Activated CD8-positive, alpha-beta memory T cell treated with anti-CD3 and anti-CD28 coated beads for 36 hours (primary cell): ENCODE data around the gene CEACAM7. TPM values are rescaled to one million over a fixed set of nuclear protein-coding genes. Genes with fewer than 3 reads are reported as not detected.

Experiments used
- total RNA-seq, 2 experiments: library from RNA; stranded (reverse); gene quantifications; one replicate each; pipeline ENCODE4 v1.2.3, GENCODE V29; 2021

The CEACAM7 gene
- total RNA-seq, 2 experiments from 2014 or later, result not detected

Other genes with a start within 250 kb of the CEACAM7 start
- gene DMAC2, start 248.4 kb downstream of the CEACAM7 start, total RNA-seq, result 10 to 100 TPM; 67.6 to 70.0 TPM
- not detected for gene ERICH4, start 245.1 kb downstream of the CEACAM7 start, total RNA-seq
- 10 to 100 TPM; 41.9 to 43.8 TPM for gene CEACAM21, start 112.1 kb downstream of the CEACAM7 start, total RNA-seq
- not detected for gene CEACAM4, start 61.2 kb downstream of the CEACAM7 start, total RNA-seq
- gene CEACAM5, start 20.4 kb upstream of the CEACAM7 start, total RNA-seq, result not detected
- not detected for gene CEACAM6, start 67.3 kb upstream of the CEACAM7 start, total RNA-seq
- gene CEACAM3, start 108.3 kb upstream of the CEACAM7 start, total RNA-seq, result not detected
- not detected for gene LYPD4, start 156.4 kb upstream of the CEACAM7 start, total RNA-seq
- gene DMRTC2, start 156.8 kb upstream of the CEACAM7 start, total RNA-seq, result not detected
- gene RPS19, start 172.0 kb upstream of the CEACAM7 start, total RNA-seq, result 1,000 to 10,000 TPM; 2,995 to 3,062 TPM
- 1 to 10 TPM; 4.7 to 6.4 TPM for gene CD79A, start 189.0 kb upstream of the CEACAM7 start, total RNA-seq
- 100 to 1,000 TPM; 294 to 297 TPM for gene ARHGEF1, start 194.9 kb upstream of the CEACAM7 start, total RNA-seq
- 1 to 10 TPM; 1.1 to 1.3 TPM for gene ERFL, start 240.2 kb upstream of the CEACAM7 start, total RNA-seq